Transverse colon (tissue), 4 donors: ENCODE measurements around the gene TMEM98. TPM values are rescaled to one million over a fixed set of nuclear protein-coding genes. Genes with fewer than 3 reads are reported as not detected.

Source experiments
- DNase-seq: peaks from one replicate; pipeline ENCODE4 v3.0.0-alpha.2; 2019
- H3K27ac ChIP-seq, 4 donors: fragments of 200-600 bp; sonication (generic); 2 replicates each; pipeline ENCODE4 v1.5.1; 2016 to 2018; ENCODE audit warnings: inconsistent platforms in 4 of 4
- H3K27me3 ChIP-seq: fragments of 200-600 bp; sonication (generic); 2 replicates; pipeline ENCODE4 v1.5.1; 2017; ENCODE audit warnings: inconsistent platforms
- H3K36me3 ChIP-seq, 4 donors: fragments of 200-600 bp; sonication (generic); 2 replicates each; pipeline ENCODE4 v1.5.1; 2017 to 2019; ENCODE audit warnings: inconsistent platforms in 4 of 4
- H3K4me1 ChIP-seq, 4 donors: fragments of 200-600 bp; sonication (generic); 2 replicates each; pipeline ENCODE4 v1.5.1; 2017 to 2020; ENCODE audit warnings: inconsistent platforms in 4 of 4
- H3K4me3 ChIP-seq, 4 donors: fragments of 200-600 bp; sonication (generic); 1 replicate in 1 of 4; 2 replicates in 3 of 4; pipeline versions ENCODE4 v1.5.1 to v1.6.1; 2017 to 2019; ENCODE audit warnings: inconsistent platforms in 4 of 4
- H3K9me3 ChIP-seq, 2 donors: fragments of 200-600 bp; sonication (generic); 2 replicates each; pipeline ENCODE4 v1.5.1; 2017 to 2019; ENCODE audit warnings: inconsistent platforms in 2 of 2
- CTCF ChIP-seq, 5 experiments: fragments of 200-600 bp in 3 of 5; fragments of 450-650 bp in 2 of 5; sonication (generic) in 3 of 5; IDR thresholded peaks; 1 replicate in 2 of 5; 2 replicates in 3 of 5; pipeline ENCODE4 v1.5.1; 2016 to 2017; ENCODE audit warnings: antibody characterized with exemption in 5 of 5, inconsistent platforms in 3 of 5, mild to moderate bottlenecking in 2 of 5, moderate library complexity in 1 of 5
- EP300 ChIP-seq: sonication (generic); formaldehyde crosslinking; IDR thresholded peaks from one replicate; pipeline ENCODE4 v1.6.1; 2017; ENCODE audit warnings: antibody characterized with exemption, low read depth
- POLR2A ChIP-seq: fragments of 450-650 bp; IDR thresholded peaks from one replicate; pipeline ENCODE4 v1.6.1; 2016; ENCODE audit warnings: antibody characterized with exemption, mild to moderate bottlenecking, moderate library complexity
- POLR2AphosphoS5 ChIP-seq, 3 donors: sonication (generic); formaldehyde crosslinking; IDR thresholded peaks; one replicate each; pipeline ENCODE4 v1.6.1; 2016; ENCODE audit warnings: antibody characterized with exemption in 3 of 3
- WGBS, 2 donors: methylation state at CpG; one replicate each; pipeline ENCODE4 v1.1.5; 2018; ENCODE audit warnings: low coverage in 1 of 2; 5-methylcytosine and 5-hydroxymethylcytosine counted together
- in situ Hi-C, 4 donors: fragments of 200-750 bp; cut with MboI; loops; one replicate each; pipeline versions ENCODE4 v1.15.0 to v1.15.1; 2017; ENCODE audit warnings: low sequenced_read_pairs in 3 of 4, low pct_ligation_motif_present in 1 of 4, low pct_unique_long_range_greater_than_20kb in 1 of 4
- intact Hi-C: fragments of 100-400 bp; cut with DNase I; formaldehyde crosslinking; loops from one replicate; pipeline ENCODE4 v1.15.1; 2023; ENCODE audit warnings: low total_unique reads
- total RNA-seq, 4 donors: library from RNA; depleted of rRNA; stranded (reverse); fragments of >200 nt; gene quantifications; one replicate each; pipeline ENCODE4 v1.1.0, GENCODE V29; 2016

TMEM98 gene
- total RNA-seq, 4 donors from 2014 or later: 70.7 to 219 (median 175) TPM

- 59 to 75% methylated on average over 1 to 3 of the region's 3 CpGs for WGBS, 2 donors
- peak overlapping the region in 1 of 4 donors; percentile 29 for H3K27ac ChIP-seq
- in situ Hi-C loops: loop anchor here (25.0 kb wide), 3 partner anchors 118 to 418 kb away; partner anchors contain the start of gene CDK5R1 (in 1 of the 4)
Observed at GRCh38 chr17:32904891-32905290, 23.1 kb upstream of the TMEM98 start.

GRCh38 chr17:32907583-32907982 is 20.4 kb upstream of the TMEM98 start:
- 73 to 78% methylated on average over 4 to 6 of the region's 6 CpGs for WGBS, 2 donors
- H3K27me3 ChIP-seq: no peaks in the 10 kb centered on the region
- H3K27ac ChIP-seq: no peak overlapping the region
- in situ Hi-C loops (loop anchor here (25.0 kb wide), 3 partner anchors 120 to 420 kb away; partner anchors contain the start of gene CDK5R1 (in 1 of the 4)), intact Hi-C loops (no loop called here)
- H3K4me1 ChIP-seq: peaks cover 15 to 43% (median 28%) of the 10 kb centered on the region in 4 donors
- H3K9me3 ChIP-seq: no peaks in the 10 kb centered on the region
- no peak overlapping the region for H3K4me3 ChIP-seq
- H3K36me3 ChIP-seq: no peaks in the 10 kb centered on the region
- TF ChIP-seq CTCF (IDR thresholded peaks at IDR 0.05) (no peak), POLR2A (no peak), POLR2AphosphoS5 (IDR thresholded peaks at IDR 0.05) (no peak), EP300 (no peak)
- peak; percentile 27 for DNase-seq

More at GRCh38 chr17:32904891-32905290, 23.1 kb upstream of the TMEM98 start:
- TF ChIP-seq POLR2AphosphoS5 (IDR thresholded peaks at IDR 0.05) (no peak), CTCF (IDR thresholded peaks at IDR 0.05) (no peak), POLR2A (no peak), EP300 (no peak)
- no peak overlapping the region for H3K4me3 ChIP-seq
- no peaks in the 10 kb centered on the region for H3K9me3 ChIP-seq
- no peaks in the 10 kb centered on the region for H3K27me3 ChIP-seq
- intact Hi-C loops: no loop called here
- peaks cover 0 to 19% (median 6%) of the 10 kb centered on the region in 4 donors for H3K4me1 ChIP-seq
- no peak for DNase-seq
- H3K36me3 ChIP-seq: no peaks in the 10 kb centered on the region

GRCh38 chr17:32909787-32910369 is 18.1 kb upstream of the TMEM98 start:
- Histone ChIP-seq H3K36me3 (no peaks in the 10 kb centered on the region), H3K27ac (peak overlapping the region; percentile 69 to 83 (median 77)), H3K27me3 (no peaks in the 10 kb centered on the region), H3K4me3 (no peak overlapping the region), H3K4me1 (peaks cover 15 to 49% (median 31%) of the 10 kb centered on the region in 4 donors), H3K9me3 (no peaks in the 10 kb centered on the region)
- TF ChIP-seq EP300 (no peak), POLR2AphosphoS5 (IDR thresholded peaks at IDR 0.05) (no peak), CTCF (IDR thresholded peaks at IDR 0.05) (peak; percentile 71 to 90 (median 79)), POLR2A (no peak)
- in situ Hi-C loops: loop anchor here (25.0 kb wide), 3 partner anchors 123 to 423 kb away; partner anchors contain the start of gene CDK5R1 (in 1 of the 4)
- DNase-seq: peak; percentile 91
- WGBS, 2 donors: 29 to 60% methylated on average over 2 to 4 of the region's 4 CpGs
- intact Hi-C loops: no loop called here

- in situ Hi-C loops: loop anchor here (25.0 kb wide), 3 partner anchors 123 to 423 kb away; partner anchors contain the start of gene CDK5R1 (in 1 of the 4)
- H3K27me3 ChIP-seq: no peaks in the 10 kb centered on the region
Observed at GRCh38 chr17:32910769-32911168, 17.2 kb upstream of the TMEM98 start.

More at GRCh38 chr17:32910769-32911168, 17.2 kb upstream of the TMEM98 start:
- 40 to 69% methylated on average over 2 to 3 of the region's 3 CpGs for WGBS, 2 donors
- Histone ChIP-seq H3K9me3 (no peaks in the 10 kb centered on the region), H3K4me1 (peaks cover 15 to 40% (median 30%) of the 10 kb centered on the region in 4 donors), H3K27ac (peak overlapping the region; percentile 73 to 83 (median 80)), H3K4me3 (no peak overlapping the region), H3K36me3 (no peaks in the 10 kb centered on the region)
- TF ChIP-seq EP300 (no peak), POLR2AphosphoS5 (IDR thresholded peaks at IDR 0.05) (peak in 1 of 3 donors; percentile 32), CTCF (IDR thresholded peaks at IDR 0.05) (no peak), POLR2A (no peak)
- DNase-seq: peak; percentile 50
- intact Hi-C loops: no loop called here
